HG02610 (cell line): Measurements from ENCODE around the gene OTC.

ENCODE experiments used
- ATAC-seq: cut with Tn5 transposase; IDR thresholded peaks from one replicate; pipeline ENCODE4 v1.9.1; 2021; ENCODE audit warnings: mild to moderate bottlenecking, moderate library complexity; ENCODE audit not compliant: unreplicated experiment

OTC gene

DNA sequence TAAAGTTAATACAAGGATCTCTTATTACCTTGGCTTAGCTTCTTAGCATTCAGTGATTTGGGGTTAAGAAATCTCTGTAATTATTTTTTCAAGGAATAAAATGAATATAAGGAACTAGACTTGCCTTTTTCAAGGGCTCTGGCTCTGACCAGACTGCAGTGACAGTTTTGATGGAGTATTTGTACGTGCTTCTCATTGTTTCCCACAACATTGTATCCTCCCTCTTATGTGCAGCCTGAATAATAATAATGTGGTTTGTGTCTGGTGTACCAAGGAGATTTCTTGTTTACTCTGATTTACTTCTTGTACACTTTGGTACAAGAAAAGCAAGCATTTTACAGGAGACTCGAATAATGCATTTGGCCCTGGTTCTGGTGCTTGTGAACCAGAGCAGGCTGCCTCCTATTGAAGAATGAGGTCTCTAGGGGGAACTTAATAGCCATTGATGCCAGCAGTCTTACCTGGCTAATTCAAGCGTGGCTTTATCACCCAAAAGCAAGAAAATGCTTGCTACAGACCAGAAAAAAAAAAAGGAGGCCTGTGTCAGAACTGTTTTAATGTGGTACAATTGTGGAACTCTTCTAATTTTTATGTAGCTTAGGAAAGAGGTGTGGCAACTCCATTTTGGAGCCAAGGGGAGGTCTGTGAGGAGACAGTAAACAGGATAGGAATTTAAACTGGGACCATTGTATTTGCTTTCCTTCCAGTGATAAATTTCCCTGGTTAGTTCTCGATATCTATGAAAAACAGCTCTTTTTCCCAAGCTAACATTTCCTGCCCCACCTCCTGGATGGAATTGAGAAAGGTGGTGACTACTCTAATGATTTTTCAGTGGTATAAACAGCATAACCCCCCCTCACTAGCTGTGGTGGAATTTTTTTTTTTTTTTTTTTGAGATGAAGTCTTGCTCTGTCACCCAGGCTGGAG, 5.6 kb downstream of the OTC start:
- ATAC-seq, result no peak

DNA sequence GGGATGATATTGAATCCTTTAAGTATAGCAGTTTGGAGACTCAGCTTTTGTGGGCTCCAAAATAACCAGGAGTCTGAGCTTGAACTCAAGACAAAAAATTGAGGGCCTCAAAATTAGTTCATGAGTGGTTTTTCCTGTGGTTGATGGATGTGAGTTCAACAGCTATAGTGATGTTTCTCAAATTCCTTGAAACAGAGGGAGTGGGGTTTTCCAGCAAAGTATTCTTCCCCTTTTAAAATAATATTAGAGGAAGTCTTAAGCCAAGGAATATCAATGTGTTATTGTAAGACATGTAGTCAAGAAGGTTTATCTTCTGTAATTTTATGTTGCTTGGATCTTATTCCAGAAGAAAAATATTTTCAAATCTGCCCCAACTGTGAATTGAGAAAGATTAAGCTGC, 10.6 kb downstream of the OTC start:
- ATAC-seq, result no peak

GRCh38 chrX:38365954-38366353, 13.6 kb downstream of the OTC start:
- no peak for ATAC-seq

DNA sequence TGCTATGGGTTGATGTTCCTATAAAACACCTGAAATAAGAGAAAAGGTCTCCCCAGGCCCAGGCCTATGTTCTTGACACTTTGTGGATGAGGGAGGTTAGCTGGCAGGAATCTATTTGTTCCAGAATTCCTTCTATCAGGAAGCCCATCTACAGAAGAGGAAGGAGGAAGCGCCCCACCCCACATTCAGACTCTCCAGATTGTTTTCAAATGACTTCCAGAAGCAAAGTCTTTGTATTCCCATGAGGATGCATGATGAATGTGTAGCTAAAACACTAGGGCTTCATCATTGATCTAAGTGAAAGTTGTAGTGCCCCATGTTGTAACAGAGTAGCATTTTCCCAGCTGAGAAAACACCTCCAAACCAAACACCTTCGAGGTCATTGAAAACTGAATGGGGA, 16.4 kb downstream of the OTC start:
- ATAC-seq, result no peak

DNA sequence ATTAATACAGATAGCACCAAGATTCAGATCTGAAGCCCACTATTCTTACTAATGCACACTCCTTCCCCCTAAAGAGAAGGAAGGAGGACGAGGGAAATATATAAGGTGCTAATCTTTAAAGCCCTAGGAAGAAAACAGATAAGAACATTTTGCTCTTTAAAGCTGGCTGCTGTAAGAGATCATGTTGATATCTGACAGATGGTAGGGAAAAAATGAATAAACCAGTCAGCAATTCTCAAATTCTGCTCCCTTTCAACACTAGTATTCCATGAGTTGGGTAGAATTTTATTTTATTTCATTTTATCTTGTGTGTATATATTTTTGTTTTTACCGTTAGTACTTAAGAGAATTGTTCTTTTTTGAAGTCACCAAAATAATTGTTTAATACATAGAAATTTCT, 19.2 kb downstream of the OTC start:
- no peak for ATAC-seq

- no peak for ATAC-seq
These were observed 22.0 kb downstream of the OTC start for GRCh38 chrX:38374431-38374830.

- ATAC-seq, result no peak
These were observed 23.5 kb downstream of the OTC start for GRCh38 chrX:38375891-38376290.

- no peak for ATAC-seq
These were observed 24.3 kb downstream of the OTC start for GRCh38 chrX:38376747-38377146.

DNA sequence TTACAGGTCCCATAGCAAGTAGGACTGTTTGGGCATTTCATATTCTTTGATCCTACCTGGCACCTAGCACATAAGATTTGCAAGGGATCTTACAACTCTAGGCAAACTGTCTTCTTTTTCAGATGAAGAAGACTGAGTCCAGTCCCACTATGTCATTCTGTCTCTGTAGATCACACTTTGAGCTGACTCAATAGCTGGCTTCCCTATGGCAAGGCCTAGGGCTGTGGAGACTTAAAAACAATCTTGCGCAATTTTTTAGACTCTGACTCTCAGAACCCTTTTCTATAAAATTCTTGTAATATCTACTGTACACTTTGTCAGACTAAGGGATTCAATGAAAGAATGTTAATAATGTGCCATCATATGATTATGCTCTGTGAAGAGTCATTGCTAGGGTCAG, 26.7 kb downstream of the OTC start:
- no peak for ATAC-seq

DNA sequence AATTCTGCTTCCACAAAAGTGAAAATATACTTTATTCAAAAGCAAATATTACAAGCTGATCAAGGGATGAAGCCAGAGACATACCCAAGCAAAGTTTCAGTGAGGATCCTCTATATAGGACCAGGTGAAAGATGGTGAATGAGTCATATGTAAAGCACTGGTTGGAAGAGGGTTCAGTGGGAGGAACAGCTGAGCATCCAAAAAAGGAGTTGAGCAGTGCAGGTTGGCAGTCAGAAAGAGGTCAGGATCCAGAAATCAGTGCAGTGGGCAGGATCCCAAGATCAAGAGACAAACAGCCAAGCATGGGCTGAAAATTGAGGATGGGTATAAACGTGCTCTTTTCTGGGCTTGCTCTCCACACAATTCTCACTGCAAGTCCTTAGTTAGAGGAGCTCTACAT, 30.3 kb downstream of the OTC start:
- ATAC-seq, result no peak

DNA sequence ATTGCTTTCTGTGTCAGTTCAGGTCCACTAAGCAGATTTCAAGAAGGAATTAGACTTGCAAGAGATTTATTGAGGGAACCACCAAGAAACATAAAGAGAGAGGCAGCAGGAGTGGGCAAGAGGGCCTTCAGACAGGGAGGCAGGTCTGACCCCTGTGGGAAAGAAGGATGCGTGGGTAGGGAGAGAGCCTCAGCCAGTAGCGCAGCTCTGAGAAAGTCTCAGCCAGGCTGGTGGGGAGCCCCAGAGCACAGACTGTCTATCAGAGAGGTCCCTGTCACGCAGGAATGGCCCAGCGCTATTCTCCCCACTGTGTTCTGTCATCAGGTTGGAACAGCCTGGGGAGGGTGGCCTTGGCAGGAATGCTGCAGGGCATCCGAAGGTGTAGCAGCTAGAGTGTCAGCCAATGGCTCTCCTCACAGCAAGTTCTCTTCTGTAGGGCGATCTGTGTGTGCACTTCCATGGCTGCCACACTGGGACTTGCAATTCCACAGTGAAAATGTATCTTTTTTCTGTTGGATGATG, 48.0 kb downstream of the OTC start:
- ATAC-seq, result no peak

DNA sequence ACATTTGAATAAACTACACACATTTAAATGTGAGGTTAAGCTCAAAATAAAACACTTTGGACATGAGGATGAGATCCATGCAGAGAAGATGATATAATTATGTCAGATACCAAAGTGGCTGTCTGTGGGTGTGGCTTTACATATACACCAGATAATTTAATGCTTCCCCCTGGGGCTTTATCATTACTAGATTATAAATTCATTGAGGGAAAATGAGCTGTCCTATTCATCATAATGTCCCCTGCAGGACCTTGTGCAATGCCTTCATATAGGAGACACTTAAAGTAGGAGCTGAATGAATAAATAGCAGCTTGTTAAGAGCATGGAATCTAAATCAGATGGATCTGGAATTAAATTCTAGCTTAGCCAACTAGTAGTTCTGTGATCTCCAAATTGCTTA, 49.7 kb downstream of the OTC start:
- ATAC-seq, result no peak

DNA sequence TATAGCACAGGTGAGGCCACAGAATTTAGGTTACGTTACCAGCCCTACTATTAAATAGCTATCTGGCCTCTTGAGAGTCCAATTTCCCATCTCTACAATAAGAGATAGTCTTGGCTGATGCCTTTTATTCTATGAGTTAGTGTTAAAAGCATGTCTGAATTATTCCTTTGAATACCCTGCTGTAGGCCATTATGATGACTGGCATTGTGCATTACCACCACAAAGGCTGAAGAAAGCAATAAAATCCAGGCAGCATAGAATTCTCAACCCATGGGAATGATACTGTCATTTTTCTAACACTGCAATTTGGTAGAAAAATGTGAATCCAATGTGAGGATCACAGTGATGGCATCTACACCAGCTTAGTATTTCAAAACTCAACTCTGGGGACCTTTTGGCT, 51.4 kb downstream of the OTC start:
- ATAC-seq, result no peak

DNA sequence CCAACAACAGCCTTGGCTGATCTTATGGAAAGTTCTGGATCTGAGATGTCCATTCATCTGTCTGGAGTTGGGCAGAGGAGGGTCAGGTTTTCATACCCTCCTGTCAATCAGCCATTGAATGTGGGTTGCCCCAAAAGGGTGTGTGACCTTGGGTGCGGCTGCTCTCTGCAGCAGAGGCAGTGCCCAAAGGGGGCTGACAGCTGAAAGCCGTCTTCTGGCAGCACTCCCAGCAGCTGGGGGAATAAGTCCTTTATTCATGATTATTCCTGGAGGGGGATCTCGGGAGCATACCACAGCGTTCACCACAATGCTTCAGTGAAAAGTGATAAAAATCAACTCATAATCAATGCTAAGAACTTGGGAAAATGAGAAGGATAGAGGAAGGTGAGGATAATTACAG, 54.7 kb downstream of the OTC start:
- no peak for ATAC-seq

- no peak for ATAC-seq
These were observed 56.9 kb downstream of the OTC start for GRCh38 chrX:38409289-38409688.

- no peak for ATAC-seq
These were observed 74.4 kb downstream of the OTC start for GRCh38 chrX:38426785-38427184.

DNA sequence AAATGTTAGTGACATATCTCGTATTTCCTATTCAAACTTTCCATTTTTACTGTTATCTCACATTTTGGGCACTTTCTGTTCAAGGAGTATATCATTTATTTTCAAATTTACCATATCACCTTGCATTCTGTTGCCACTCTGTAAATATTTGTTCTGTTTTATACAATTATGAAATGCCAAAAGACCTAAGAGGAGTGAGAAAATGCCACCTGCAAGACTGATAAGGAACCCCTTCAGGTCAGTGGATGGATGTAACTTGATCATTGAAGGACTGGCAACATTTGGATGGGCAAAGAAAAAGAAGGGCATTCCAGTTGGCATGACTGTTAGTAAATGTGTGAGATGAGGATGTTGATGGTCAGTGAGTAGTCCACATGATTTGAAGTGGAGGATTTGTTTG, 79.1 kb downstream of the OTC start:
- ATAC-seq, result no peak

- no peak for ATAC-seq
These were observed 82.7 kb downstream of the OTC start for GRCh38 chrX:38435130-38435529.

GRCh38 chrX:38437093-38437492, 84.7 kb downstream of the OTC start:
- ATAC-seq, result no peak

GRCh38 chrX:38438321-38438720, 85.9 kb downstream of the OTC start:
- ATAC-seq, result no peak

DNA sequence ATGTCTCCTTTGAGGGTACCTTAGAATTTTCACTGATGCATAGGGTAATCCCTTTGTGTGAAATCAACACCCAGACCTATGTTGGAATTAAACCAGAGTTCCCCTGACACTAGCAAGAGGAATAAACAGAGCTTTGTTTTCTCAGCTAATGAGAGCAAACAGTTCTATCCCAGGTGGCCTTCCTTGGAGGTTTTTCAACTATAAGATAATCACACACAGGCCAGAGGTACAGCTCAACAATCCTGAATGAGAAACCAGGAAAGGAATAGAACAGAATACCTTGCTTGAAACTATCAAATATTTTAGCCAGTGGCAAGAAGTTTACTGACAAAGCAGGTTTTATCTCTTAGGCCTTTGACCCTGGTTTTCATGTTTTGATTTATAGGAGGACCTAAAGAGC, 100.2 kb downstream of the OTC start:
- no peak for ATAC-seq

DNA sequence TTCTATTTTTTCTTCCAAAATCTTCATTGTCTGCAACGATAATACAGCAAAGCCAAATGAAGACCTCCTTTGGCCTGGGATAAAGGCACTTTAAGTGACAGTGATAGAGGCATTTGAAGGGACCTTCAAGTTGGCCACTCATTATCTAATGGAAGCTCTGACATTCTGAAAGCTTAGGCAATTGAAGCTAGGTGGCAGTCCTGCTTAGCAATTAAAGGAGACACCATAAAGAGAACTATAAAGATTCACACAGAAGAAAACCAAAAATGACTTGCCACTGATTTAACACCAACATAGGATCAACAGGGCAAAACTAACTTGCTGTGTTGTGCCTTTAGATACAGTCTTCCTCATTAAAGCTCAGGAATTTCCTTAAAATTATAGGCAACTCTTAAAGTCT, 105.7 kb downstream of the OTC start:
- no peak for ATAC-seq

DNA sequence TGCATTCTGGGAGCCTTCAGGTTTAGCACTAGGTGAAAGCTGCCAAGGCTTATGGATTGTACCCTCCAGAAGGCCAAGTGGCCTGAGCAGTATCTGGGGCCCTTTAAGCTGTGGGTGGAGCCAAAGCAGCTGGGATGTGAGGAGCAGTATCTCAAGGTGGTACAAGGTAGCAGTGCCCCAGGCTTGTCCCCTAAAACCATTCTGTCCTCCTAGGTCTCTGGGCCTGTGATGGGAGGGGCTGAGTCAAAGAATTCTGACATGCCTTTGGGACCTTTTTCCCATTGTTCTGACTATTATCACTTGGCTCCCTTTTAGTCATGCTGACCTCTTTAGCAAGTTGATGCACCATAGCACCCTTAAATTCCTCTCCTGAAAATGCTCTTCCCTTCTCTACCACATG, 109.9 kb downstream of the OTC start:
- no peak for ATAC-seq
